ENCODE measurements around the gene PLXNA2. TPM values are rescaled to one million over a fixed set of nuclear protein-coding genes. Genes with fewer than 3 reads are reported as not detected.

The PLXNA2 gene
- total and polyA plus RNA-seq, 2 of the 13 experiments (the other 11 are each of a cell fraction or from before 2014, with no cell fraction given): 1.1 to 2.1 TPM

GRCh38 chr1:208201229-208201628 is 43.0 kb downstream of the PLXNA2 start (continued):
- TF ChIP-seq SOX5 (CRISPR knock-in tag; IDR thresholded peaks at IDR 0.05; ENCODE audit: borderline replicate concordance): peak; percentile 35; the same call in 1 of the 2 replicates
- no peak for TF ChIP-seq MEIS2 (CRISPR knock-in tag; IDR thresholded peaks at IDR 0.05)
- no peak for TF ChIP-seq TAF15 (IDR thresholded peaks at IDR 0.05; ENCODE audit: low read depth, low read length, poor library complexity, severe bottlenecking)
- TF ChIP-seq ZNF251 (CRISPR knock-in tag; IDR thresholded peaks at IDR 0.05): no peak
- TF ChIP-seq GATAD1 (CRISPR knock-in tag; IDR thresholded peaks at IDR 0.05): no peak
- TF ChIP-seq ZNF776 (CRISPR knock-in tag; IDR thresholded peaks at IDR 0.05): no peak
- no peak for TF ChIP-seq NCOR1 (IDR thresholded peaks at IDR 0.05; ENCODE audit: borderline replicate concordance, low read length)
- no peak for TF ChIP-seq ZNF343 (CRISPR knock-in tag; IDR thresholded peaks at IDR 0.05)
- no peak for TF ChIP-seq USF2 (IDR thresholded peaks at IDR 0.05; ENCODE audit: low read depth, low read length)
- TF ChIP-seq USF2 (CRISPR knock-in tag; IDR thresholded peaks at IDR 0.05; ENCODE audit: borderline replicate concordance): no peak
- no peak for TF ChIP-seq MEIS1 (CRISPR knock-in tag; IDR thresholded peaks at IDR 0.05; ENCODE audit: borderline replicate concordance)
- TF ChIP-seq MAF1 (CRISPR knock-in tag; IDR thresholded peaks at IDR 0.05; ENCODE audit: borderline replicate concordance): no peak
- TF ChIP-seq CBX5 (CRISPR knock-in tag; IDR thresholded peaks at IDR 0.05; ENCODE audit: borderline replicate concordance): no peak
- no peak for TF ChIP-seq REPIN1 (CRISPR knock-in tag; IDR thresholded peaks at IDR 0.05; ENCODE audit: borderline replicate concordance, low read depth)
- no peak for TF ChIP-seq ZNF362 (CRISPR knock-in tag; IDR thresholded peaks at IDR 0.05; ENCODE audit: borderline replicate concordance)
- TF ChIP-seq ZHX2 (IDR thresholded peaks at IDR 0.05; ENCODE audit: low read depth): no peak
- no peak for TF ChIP-seq ZHX2 (CRISPR knock-in tag; IDR thresholded peaks at IDR 0.05; ENCODE audit: borderline replicate concordance)
- TF ChIP-seq FOXP4 (CRISPR knock-in tag; IDR thresholded peaks at IDR 0.05): 0 out of 2 replicates have a peak, but pooled peaks have one; percentile 20
- no peak for TF ChIP-seq ZNF124 (CRISPR knock-in tag; IDR thresholded peaks at IDR 0.05)
- no peak for TF ChIP-seq ZMYM4 (CRISPR knock-in tag; IDR thresholded peaks at IDR 0.05)
- TF ChIP-seq DR1 (CRISPR knock-in tag; IDR thresholded peaks at IDR 0.05): no peak

Data from HepG2 (cell line).